DND-41 (cell line): ENCODE results near the gene THSD7A.

ENCODE experiments used
- ATAC-seq: fragments of 200-7000 bp; cut with Tn5 transposase; 3 replicates; pipeline ENCODE4 v1.9.1; 2021; ENCODE audit warnings: low read depth; ENCODE audit not compliant: insufficient read depth
- DNase-seq: peaks from one replicate; pipeline ENCODE4 v3.0.0-alpha.2; 2020
- H2AFZ ChIP-seq: 2 replicates; pipeline ENCODE4 v1.6.0; 2012; ENCODE audit warnings: low read depth, low read length
- H3K27ac ChIP-seq: 2 replicates; pipeline ENCODE4 v1.5.1; 2012; ENCODE audit warnings: low read length, inconsistent platforms
- H3K27me3 ChIP-seq: fragments of 200-600 bp; sonication (generic); 2 replicates; pipeline ENCODE4 v1.6.0; 2012; ENCODE audit warnings: low read length, mild to moderate bottlenecking, inconsistent platforms; ENCODE audit not compliant: insufficient read depth, poor library complexity
- H3K36me3 ChIP-seq: 2 replicates; pipeline ENCODE4 v1.5.1; 2012; ENCODE audit warnings: low read length, inconsistent platforms; ENCODE audit not compliant: insufficient read depth
- H3K4me1 ChIP-seq: 2 replicates; pipeline ENCODE4 v1.5.1; 2012; ENCODE audit warnings: mild to moderate bottlenecking, low read length; ENCODE audit not compliant: insufficient read depth
- H3K4me2 ChIP-seq: 2 replicates; pipeline ENCODE4 v1.6.0; 2012; ENCODE audit warnings: mild to moderate bottlenecking, moderate library complexity, low read length, inconsistent platforms; ENCODE audit not compliant: insufficient read depth
- H3K4me3 ChIP-seq, 2 experiments: fragments of 200-600 bp in 1 of 2; shearing (Covaris generic) in 1 of 2; 2 replicates each; pipeline ENCODE4 v1.5.1; 2012 to 2016; ENCODE audit warnings: inconsistent platforms in 2 of 2, low read length in 2 of 2, mild to moderate bottlenecking in 2 of 2, low read depth in 1 of 2, moderate library complexity in 1 of 2
- H3K79me2 ChIP-seq: 2 replicates; pipeline ENCODE4 v1.6.0; 2012; ENCODE audit warnings: low read length, inconsistent platforms; ENCODE audit not compliant: insufficient read depth
- H3K9ac ChIP-seq: 2 replicates; pipeline ENCODE4 v1.6.0; 2012; ENCODE audit warnings: low read depth, mild to moderate bottlenecking, inconsistent platforms, low read length, moderate library complexity
- H3K9me3 ChIP-seq: 2 replicates; pipeline ENCODE4 v1.5.1; 2012; ENCODE audit warnings: low read length, moderate library complexity, mild to moderate bottlenecking, inconsistent platforms; ENCODE audit not compliant: insufficient read depth, severe bottlenecking
- H4K20me1 ChIP-seq: 2 replicates; pipeline ENCODE4 v1.6.0; 2012; ENCODE audit warnings: low read length; ENCODE audit not compliant: insufficient read depth
- EZH2 ChIP-seq: IDR thresholded peaks from 3 replicates; pipeline ENCODE4 v1.6.1; 2012; ENCODE audit warnings: borderline replicate concordance, low read depth, mild to moderate bottlenecking, moderate library complexity, low read length, inconsistent platforms; ENCODE audit not compliant: severe bottlenecking
- TF ChIP-seq, protein P1 (sequence below): IDR thresholded peaks from 2 replicates; pipeline ENCODE4 v1.5.1; 2012; ENCODE audit warnings: borderline replicate concordance, low read length, moderate library complexity, mild to moderate bottlenecking; ENCODE audit not compliant: poor library complexity, severe bottlenecking; ENCODE audit errors: extremely low read depth

THSD7A gene

DNA sequence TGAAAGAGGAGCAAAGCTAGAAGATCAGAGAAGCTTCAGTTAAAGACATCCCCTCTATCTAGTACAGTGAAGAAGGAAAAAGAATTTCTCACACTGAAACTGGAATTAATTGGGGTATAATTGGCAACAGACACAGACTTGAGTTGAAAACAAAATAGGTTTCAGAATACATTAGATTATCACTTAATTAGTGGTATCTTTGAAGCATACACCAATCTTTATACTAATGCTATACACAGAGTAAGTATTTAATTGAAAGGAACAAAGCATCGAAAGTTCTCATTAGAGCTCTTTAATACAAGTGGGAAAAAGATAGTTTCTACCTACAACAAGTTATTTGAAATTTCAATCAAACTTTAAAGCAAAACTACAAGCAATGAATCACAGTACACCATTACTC lies 128.2 kb downstream of the THSD7A start:
- no peaks in the 10 kb centered on the region for H4K20me1 ChIP-seq
- H3K9me3 ChIP-seq: no peaks in the 10 kb centered on the region
- no peak for TF ChIP-seq EZH2
- TF ChIP-seq, protein P1, sequence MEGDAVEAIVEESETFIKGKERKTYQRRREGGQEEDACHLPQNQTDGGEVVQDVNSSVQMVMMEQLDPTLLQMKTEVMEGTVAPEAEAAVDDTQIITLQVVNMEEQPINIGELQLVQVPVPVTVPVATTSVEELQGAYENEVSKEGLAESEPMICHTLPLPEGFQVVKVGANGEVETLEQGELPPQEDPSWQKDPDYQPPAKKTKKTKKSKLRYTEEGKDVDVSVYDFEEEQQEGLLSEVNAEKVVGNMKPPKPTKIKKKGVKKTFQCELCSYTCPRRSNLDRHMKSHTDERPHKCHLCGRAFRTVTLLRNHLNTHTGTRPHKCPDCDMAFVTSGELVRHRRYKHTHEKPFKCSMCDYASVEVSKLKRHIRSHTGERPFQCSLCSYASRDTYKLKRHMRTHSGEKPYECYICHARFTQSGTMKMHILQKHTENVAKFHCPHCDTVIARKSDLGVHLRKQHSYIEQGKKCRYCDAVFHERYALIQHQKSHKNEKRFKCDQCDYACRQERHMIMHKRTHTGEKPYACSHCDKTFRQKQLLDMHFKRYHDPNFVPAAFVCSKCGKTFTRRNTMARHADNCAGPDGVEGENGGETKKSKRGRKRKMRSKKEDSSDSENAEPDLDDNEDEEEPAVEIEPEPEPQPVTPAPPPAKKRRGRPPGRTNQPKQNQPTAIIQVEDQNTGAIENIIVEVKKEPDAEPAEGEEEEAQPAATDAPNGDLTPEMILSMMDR: no peak
- DNase-seq (no peak), ATAC-seq (no peak)
- no peaks in the 10 kb centered on the region for H3K4me1 ChIP-seq
- no peak overlapping the region for H3K4me2 ChIP-seq
- H3K27ac ChIP-seq: no peak overlapping the region
- no peak overlapping the region for H3K9ac ChIP-seq
- no peak overlapping the region for H2AFZ ChIP-seq
- H3K79me2 ChIP-seq: no peaks in the 10 kb centered on the region
- no peaks in the 10 kb centered on the region for H3K36me3 ChIP-seq
- H3K27me3 ChIP-seq: no peaks in the 10 kb centered on the region
- no peak overlapping the region for H3K4me3 ChIP-seq

DNA sequence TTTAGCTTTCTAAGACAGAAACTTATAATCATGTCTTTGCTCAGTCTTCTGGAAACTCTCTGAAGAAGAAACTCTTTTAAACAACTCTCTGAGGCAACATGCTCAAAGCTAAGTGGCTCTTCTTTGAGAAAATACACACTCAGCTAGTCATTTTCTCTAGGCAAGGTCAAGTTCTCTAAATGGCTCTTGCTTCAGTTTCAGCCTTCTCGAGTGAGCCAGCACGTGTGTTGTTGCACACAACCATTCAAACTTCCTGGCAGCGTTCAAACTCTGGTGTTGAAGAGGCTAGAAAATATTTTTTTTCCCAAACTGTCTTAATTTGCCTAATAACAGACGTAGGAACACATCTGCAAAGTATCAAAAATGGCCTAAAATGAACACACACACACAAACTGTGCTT lies 129.1 kb downstream of the THSD7A start:
- ATAC-seq (no peak), DNase-seq (no peak)
- H3K9me3 ChIP-seq: no peaks in the 10 kb centered on the region
- no peaks in the 10 kb centered on the region for H3K27me3 ChIP-seq
- H3K9ac ChIP-seq: no peak overlapping the region
- H3K79me2 ChIP-seq: no peaks in the 10 kb centered on the region
- no peaks in the 10 kb centered on the region for H3K4me1 ChIP-seq
- H2AFZ ChIP-seq: no peak overlapping the region
- no peaks in the 10 kb centered on the region for H3K36me3 ChIP-seq
- H4K20me1 ChIP-seq: no peaks in the 10 kb centered on the region
- no peak overlapping the region for H3K4me2 ChIP-seq
- H3K4me3 ChIP-seq: no peak overlapping the region
- no peak for TF ChIP-seq EZH2
- TF ChIP-seq, protein P1: no peak
- H3K27ac ChIP-seq: no peak overlapping the region

DNA sequence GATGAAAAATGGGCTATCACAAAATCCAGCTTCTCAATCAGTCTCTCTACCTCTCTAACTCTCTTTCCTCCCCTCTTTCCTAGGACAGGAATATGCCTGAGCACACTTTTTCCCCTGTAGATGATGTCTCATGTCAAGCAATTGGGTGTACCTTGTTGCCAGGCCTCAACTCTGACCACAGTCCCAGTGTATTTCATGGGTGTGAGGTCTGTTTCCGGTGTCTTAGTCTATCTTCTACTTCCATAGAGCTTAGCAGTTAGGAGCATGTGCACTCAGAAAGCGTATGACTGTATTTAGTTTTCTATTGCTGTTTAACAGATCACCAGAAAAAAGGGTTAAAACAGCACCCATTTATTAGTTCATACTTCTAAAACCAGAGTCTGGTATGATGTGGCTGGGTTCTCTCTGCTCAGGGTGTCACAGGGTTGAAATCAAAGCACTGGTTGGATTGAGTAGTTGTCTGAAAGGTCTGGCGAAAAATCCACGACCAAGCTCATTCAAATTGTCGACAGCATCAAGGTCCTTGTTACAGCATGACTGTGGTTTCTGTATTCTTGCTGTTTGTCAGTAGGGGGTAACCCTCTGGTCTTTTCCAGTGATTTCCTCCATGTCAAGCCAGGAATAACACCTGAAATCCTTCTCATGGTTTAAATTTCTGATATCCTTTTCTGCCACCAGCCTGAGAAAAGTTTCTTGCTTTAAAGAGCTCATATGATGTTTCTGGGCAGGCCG lies 130.0 kb downstream of the THSD7A start:
- ATAC-seq: peak; percentile 40; the same call in 1 of the 3 replicates
- Histone ChIP-seq H3K36me3 (no peaks in the 10 kb centered on the region), H3K27me3 (no peaks in the 10 kb centered on the region), H3K9me3 (no peaks in the 10 kb centered on the region), H3K4me1 (no peaks in the 10 kb centered on the region), H3K79me2 (no peaks in the 10 kb centered on the region), H3K9ac (no peak overlapping the region), H4K20me1 (no peaks in the 10 kb centered on the region), H3K4me3 (no peak overlapping the region), H3K4me2 (no peak overlapping the region), H3K27ac (no peak overlapping the region), H2AFZ (no peak overlapping the region)
- TF ChIP-seq, protein P1: no peak
- no peak for TF ChIP-seq EZH2
- DNase-seq: no peak

DNA sequence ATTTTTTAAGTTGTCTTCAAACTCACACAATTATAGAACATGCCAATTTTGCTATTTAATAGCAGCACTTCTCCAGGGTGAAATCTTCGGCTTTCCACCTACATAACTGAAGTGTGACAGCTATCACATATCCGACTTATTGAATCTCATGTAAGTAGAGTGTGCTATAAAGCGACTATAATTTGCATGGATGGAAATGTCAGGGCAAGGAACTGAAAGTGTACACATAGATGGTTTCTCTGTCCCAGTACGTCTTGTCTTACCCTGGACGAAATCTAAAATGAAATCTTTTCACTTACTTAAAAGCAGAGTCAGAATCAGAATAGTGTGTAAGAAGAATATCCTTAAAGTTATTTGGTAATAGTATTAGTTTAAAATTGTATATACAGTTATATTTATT lies 132.3 kb downstream of the THSD7A start:
- Histone ChIP-seq H3K27me3 (no peaks in the 10 kb centered on the region), H3K4me3 (no peak overlapping the region), H3K4me2 (no peak overlapping the region), H3K27ac (no peak overlapping the region), H3K9ac (no peak overlapping the region), H3K79me2 (no peaks in the 10 kb centered on the region), H4K20me1 (no peaks in the 10 kb centered on the region), H2AFZ (no peak overlapping the region), H3K4me1 (no peaks in the 10 kb centered on the region), H3K36me3 (no peaks in the 10 kb centered on the region), H3K9me3 (no peaks in the 10 kb centered on the region)
- TF ChIP-seq EZH2: no peak
- TF ChIP-seq, protein P1: no peak
- DNase-seq (no peak), ATAC-seq (no peak)
